K562 (cell line): Measurements from ENCODE around the gene WIF1. TPM values are rescaled to one million over a fixed set of nuclear protein-coding genes. Genes with fewer than 3 reads are reported as not detected.

Experiments
- ATAC-seq: fragments of 200-7000 bp; cut with Tn5 transposase; 3 replicates; pipeline ENCODE4 v1.9.1; 2020; ENCODE audit warnings: moderate library complexity
- BruUV-seq: library from RNA; stranded (reverse); fragments of 400-500 nt; replicated peaks from 2 replicates; lab custom pipeline; 2021; lab: Mats Ljungman, UMichigan
- CTCF ChIA-PET: fragments of 300-600 bp; formaldehyde crosslinking; extraction: SDS; loops from one replicate; lab custom pipeline; 2021; ENCODE audit warnings: low intra/inter-chr PET ratio; lab: Yijun Ruan, JAX
- POLR2A ChIA-PET: fragments of 300-600, 350-650 bp; sonication (Branson Sonifier 250); formaldehyde crosslinking; extraction: SDS; loops from one replicate; lab custom pipeline; 2021; ENCODE audit warnings: antibody characterized with exemption, inconsistent platforms; lab: Yijun Ruan, JAX
- DNase-seq, 4 experiments: peaks; one replicate each; pipeline versions ENCODE4 v3.0.0 to v3.0.0-alpha.2; 2011 to 2018; ENCODE audit warnings: low spot score in 3 of 4, mixed read lengths in 3 of 4; ENCODE audit errors: extremely low read depth in 1 of 4
- FAIRE-seq: peaks from 2 replicates; lab custom pipeline; 2011; peaks lifted over from hg19 to GRCh38; lab: Jason Lieb, UNC
- H2AFZ ChIP-seq: 2 replicates; pipeline ENCODE4 v1.6.0; 2011; ENCODE audit warnings: low read depth, low read length, control low read depth, inconsistent platforms
- H3K27ac ChIP-seq: fragments of 200-600 bp; 3 replicates; pipeline ENCODE4 v1.8.0; 2011; ENCODE audit warnings: low read depth, mild to moderate bottlenecking, control low read depth, inconsistent platforms, low read length, moderate library complexity, mixed read lengths; ENCODE audit errors: extremely low read depth
- H3K27me3 ChIP-seq, 2 experiments: fragments of 300-600 bp in 1 of 2; 2 replicates in 1 of 2; 3 replicates in 1 of 2; pipeline versions ENCODE4 v1.6.0 to v1.8.0; 2011; ENCODE audit warnings: inconsistent platforms in 2 of 2, low read length in 2 of 2, mild to moderate bottlenecking in 1 of 2, mixed read lengths in 1 of 2, moderate library complexity in 1 of 2; ENCODE audit not compliant: control insufficient read depth in 2 of 2, insufficient read depth in 2 of 2
- H3K36me3 ChIP-seq: fragments of 300-600 bp; 3 replicates; pipeline ENCODE4 v1.8.0; 2011; ENCODE audit warnings: mild to moderate bottlenecking, low read length, inconsistent platforms; ENCODE audit not compliant: control insufficient read depth, insufficient read depth
- H3K4me1 ChIP-seq, 2 experiments: fragments of 200-600 bp in 1 of 2; replicated peaks in 1 of 2; 2 replicates in 1 of 2; 3 replicates in 1 of 2; pipeline versions ENCODE4 v1.5.1 to v1.8.0; 2011; ENCODE audit warnings: inconsistent platforms in 2 of 2, low read length in 2 of 2, mild to moderate bottlenecking in 1 of 2, mixed read lengths in 1 of 2, moderate library complexity in 1 of 2; ENCODE audit not compliant: control insufficient read depth in 2 of 2, insufficient read depth in 2 of 2
- H3K4me2 ChIP-seq: 2 replicates; pipeline ENCODE4 v1.6.1; 2011; ENCODE audit warnings: low read length, control low read depth, inconsistent platforms, mixed read lengths; ENCODE audit not compliant: insufficient read depth
- H3K4me3 ChIP-seq: fragments of 200-600 bp; sonication (generic), shearing (Covaris generic); 2 replicates; pipeline ENCODE4 v1.5.1; 2016; ENCODE audit warnings: control low read depth, inconsistent platforms
- H3K79me2 ChIP-seq: fragments of 200-600 bp; 3 replicates; pipeline ENCODE4 v1.8.0; 2011; ENCODE audit warnings: low read length, inconsistent platforms; ENCODE audit not compliant: control insufficient read depth, insufficient read depth
- H3K9ac ChIP-seq, 2 experiments: 2 replicates each; pipeline versions ENCODE4 v1.6.0 to v1.6.1; 2011; ENCODE audit warnings: low read depth in 2 of 2, low read length in 2 of 2, control low read depth in 1 of 2, inconsistent platforms in 1 of 2, mild to moderate bottlenecking in 1 of 2, mixed read lengths in 1 of 2; ENCODE audit not compliant: insufficient read depth in 1 of 2
- H3K9me1 ChIP-seq: one replicate; pipeline ENCODE4 v1.6.0; 2011; ENCODE audit warnings: inconsistent platforms, mild to moderate bottlenecking, low read length, moderate library complexity; ENCODE audit not compliant: control insufficient read depth, insufficient read depth
- H3K9me3 ChIP-seq: replicated peaks from 2 replicates; pipeline ENCODE4 v1.5.1; 2011; ENCODE audit warnings: low read depth, low read length, inconsistent platforms; ENCODE audit not compliant: control insufficient read depth, insufficient read depth
- H4K20me1 ChIP-seq: replicated peaks from 2 replicates; pipeline ENCODE4 v1.6.1; 2011; ENCODE audit warnings: low read length, inconsistent platforms, mixed read lengths; ENCODE audit not compliant: control insufficient read depth, insufficient read depth
- CEBPZ ChIP-seq: fragments of 150-350 bp; IDR thresholded peaks from 2 replicates; pipeline ENCODE4 v1.6.1; 2014; ENCODE audit warnings: low read depth, mild to moderate bottlenecking, low read length, borderline replicate concordance
- MLX ChIP-seq, 2 experiments: fragments of 450-650 bp in 1 of 2; sonication (generic) in 1 of 2; formaldehyde crosslinking; conservative IDR thresholded peaks; 2 replicates each; pipeline versions ENCODE4 v1.4.0 to v1.8.1; 2020 to 2022; ENCODE audit warnings: mild to moderate bottlenecking in 1 of 2, missing genetic modification reagents in 1 of 2
- NFRKB ChIP-seq: fragments of 450-650 bp; IDR thresholded peaks from 2 replicates; pipeline ENCODE4 v1.6.1; 2016; ENCODE audit warnings: low read depth
- NR2F6 ChIP-seq: fragments of 450-650 bp; formaldehyde crosslinking; IDR thresholded peaks from 2 replicates; pipeline ENCODE4 v1.4.0; 2020; ENCODE audit warnings: mild to moderate bottlenecking
- PCBP2 ChIP-seq: fragments of 200-400 bp; formaldehyde crosslinking; IDR thresholded peaks from 2 replicates; pipeline ENCODE4 v1.6.1; 2018; ENCODE audit warnings: low read length, low read depth, mild to moderate bottlenecking, moderate library complexity; ENCODE audit not compliant: poor library complexity, severe bottlenecking
- ZNF134 ChIP-seq: fragments of 250-450 bp; sonication (Bioruptor Pico); conservative IDR thresholded peaks from 2 replicates; pipeline ENCODE4 v1.4.0; 2020
- ZNF197 ChIP-seq: fragments of 200-800 bp; sonication (Bioruptor generic); IDR thresholded peaks from 2 replicates; pipeline ENCODE4 v1.6.1; 2016; ENCODE audit warnings: low read depth, missing genetic modification characterization, missing compliant biosample characterization
- WGBS: fragments of 100-300 bp; shearing (Covaris generic); methylation state at CpG from one replicate; pipeline ENCODE4 v1.1.6; 2016; ENCODE audit warnings: low coverage, mixed read lengths; ENCODE audit not compliant: insufficient coverage; ENCODE audit errors: missing lambda C conversion rate; 5-methylcytosine and 5-hydroxymethylcytosine counted together
- in situ Hi-C: fragments of 300-500 bp; cut with MboI; formaldehyde crosslinking; loops from 4 replicates; pipeline ENCODE4 v1.15.0; 2018; ENCODE audit warnings: inconsistent platforms, mixed read lengths
- intact Hi-C: fragments of 100-400 bp; cut with micrococcal nuclease; formaldehyde crosslinking; loops from 2 replicates; pipeline ENCODE4 v1.14.2; 2022
- polyA plus RNA-seq, 8 experiments: library from polyadenylated mRNA; depleted of rRNA in 4 of 8; stranded (reverse) in 5 of 8; unstranded in 3 of 8; fragments of >200 nt; fragmentation: Nextera tagmentation in 2 of 8; fragmentation: Illumina TruSeq in 1 of 8; extraction: Ambion mirVana in 2 of 8; extraction: Trizol in 1 of 8; gene quantifications; 2 replicates each; pipeline versions ENCODE4 v1.2.1 to v1.2.3, GENCODE V29; 2011 to 2014; ENCODE audit warnings: inconsistent platforms in 1 of 8, missing spikeins in 1 of 8
- total RNA-seq, 7 experiments: library from RNA; depleted of rRNA in 6 of 7; stranded (reverse); fragments of >200 nt in 6 of 7; fragmentation: Illumina TruSeq in 2 of 7; extraction: Trizol in 2 of 7; gene quantifications; 2 replicates each; pipeline versions ENCODE4 v1.2.1 to v1.2.3, GENCODE V29; 2011 to 2021; ENCODE audit warnings: low replicate concordance in 1 of 7

WIF1 gene
- total and polyA plus RNA-seq, 9 of the 15 experiments (the other 6 are each of a cell fraction or from before 2014, with no cell fraction given), result not detected

- ATAC-seq (no peak), FAIRE-seq (no peak), DNase-seq (no peak)
- Histone ChIP-seq H3K9me1 (no peaks in the 10 kb centered on the region), H3K79me2 (no peaks in the 10 kb centered on the region), H3K4me2 (no peak overlapping the region), H3K27ac (no peak overlapping the region), H3K4me1 (no peaks in the 10 kb centered on the region), H3K36me3 (no peaks in the 10 kb centered on the region), H4K20me1 (no peaks in the 10 kb centered on the region), H3K9ac (no peak overlapping the region), H3K9me3 (no peaks in the 10 kb centered on the region), H3K4me3 (no peak overlapping the region), H2AFZ (no peak overlapping the region), H3K27me3 (no peaks in the 10 kb centered on the region)
- intact Hi-C loops (no loop called here), in situ Hi-C loops (no loop called here)
- CTCF ChIA-PET, result no interaction called here
- no TSS peak for BruUV-seq
- 0% methylated on average over 3 of the region's 3 CpGs for WGBS
- POLR2A ChIA-PET, result no interaction called here
- TF ChIP-seq MLX (CRISPR knock-in tag; conservative IDR thresholded peaks at IDR 0.05) (no peak), CEBPZ (no peak), PCBP2 (no peak), NR2F6 (CRISPR knock-in tag) (no peak), ZNF134 (CRISPR knock-in tag) (no peak), NFRKB (no peak), ZNF197 (no peak)
Observed at GRCh38 chr12:65098364-65098763, 22.7 kb downstream of the WIF1 start.
